CD4-positive, alpha-beta T cell treated with Interferon gamma for 1 hour (primary cell): Measurements from ENCODE around the gene CSNK1A1.
"Not testable (repeated sequence)": the region's sequence is repeated elsewhere in the genome, so short reads cannot be mapped to it uniquely, and the experiment has no call there.

Experiments
- DNase-seq: peaks from one replicate; pipeline ENCODE4 v3.0.0-alpha.2; 2020

Gene CSNK1A1

GRCh38 chr5:149488645-149489306 is 62.5 kb downstream of the CSNK1A1 start:
- DNase-seq, result no peak

- no peak for DNase-seq
Observed at GRCh38 chr5:149487672-149488071, 63.6 kb downstream of the CSNK1A1 start.

GRCh38 chr5:149486726-149487635 is 64.3 kb downstream of the CSNK1A1 start:
- no peak for DNase-seq

- no peak for DNase-seq
Observed at GRCh38 chr5:149485655-149486615, 65.3 kb downstream of the CSNK1A1 start.

- DNase-seq, result no peak
Observed at GRCh38 chr5:149481485-149481884, 69.8 kb downstream of the CSNK1A1 start.

- DNase-seq, result no peak
Observed at GRCh38 chr5:149478761-149479160, 72.5 kb downstream of the CSNK1A1 start.

- DNase-seq, result no peak
Observed at GRCh38 chr5:149475777-149476176, 75.5 kb downstream of the CSNK1A1 start.

GRCh38 chr5:149474198-149474597 is 77.0 kb downstream of the CSNK1A1 start:
- no peak for DNase-seq

GRCh38 chr5:149473441-149473840 is 77.8 kb downstream of the CSNK1A1 start:
- DNase-seq, result no peak

GRCh38 chr5:149472399-149472798 is 78.8 kb downstream of the CSNK1A1 start:
- DNase-seq, result no peak

GRCh38 chr5:149471406-149472183 is 79.6 kb downstream of the CSNK1A1 start:
- no peak for DNase-seq

GRCh38 chr5:149470942-149471341 is 80.3 kb downstream of the CSNK1A1 start:
- no peak for DNase-seq

GRCh38 chr5:149466457-149466972 is 84.7 kb downstream of the CSNK1A1 start:
- no peak for DNase-seq

- DNase-seq, result no peak
Observed at GRCh38 chr5:149464796-149465489, 86.3 kb downstream of the CSNK1A1 start.

GRCh38 chr5:149461907-149462306 is 89.3 kb downstream of the CSNK1A1 start:
- DNase-seq, result not testable (repeated sequence)

GRCh38 chr5:149459891-149460290 is 91.3 kb downstream of the CSNK1A1 start:
- DNase-seq, result no peak

- no peak for DNase-seq
Observed at GRCh38 chr5:149457393-149457763, 93.9 kb downstream of the CSNK1A1 start.

GRCh38 chr5:149456597-149457392 is 94.4 kb downstream of the CSNK1A1 start:
- no peak for DNase-seq

- DNase-seq, result no peak
Observed at GRCh38 chr5:149455889-149456409, 95.3 kb downstream of the CSNK1A1 start.
